Measurements from ENCODE around the gene CORO6. TPM values are rescaled to one million over a fixed set of nuclear protein-coding genes. Genes with fewer than 3 reads are reported as not detected.

The CORO6 gene
- total RNA-seq, 3 donors from 2014 or later, result 6.6 to 21.3 (median 16.8) TPM

DNA sequence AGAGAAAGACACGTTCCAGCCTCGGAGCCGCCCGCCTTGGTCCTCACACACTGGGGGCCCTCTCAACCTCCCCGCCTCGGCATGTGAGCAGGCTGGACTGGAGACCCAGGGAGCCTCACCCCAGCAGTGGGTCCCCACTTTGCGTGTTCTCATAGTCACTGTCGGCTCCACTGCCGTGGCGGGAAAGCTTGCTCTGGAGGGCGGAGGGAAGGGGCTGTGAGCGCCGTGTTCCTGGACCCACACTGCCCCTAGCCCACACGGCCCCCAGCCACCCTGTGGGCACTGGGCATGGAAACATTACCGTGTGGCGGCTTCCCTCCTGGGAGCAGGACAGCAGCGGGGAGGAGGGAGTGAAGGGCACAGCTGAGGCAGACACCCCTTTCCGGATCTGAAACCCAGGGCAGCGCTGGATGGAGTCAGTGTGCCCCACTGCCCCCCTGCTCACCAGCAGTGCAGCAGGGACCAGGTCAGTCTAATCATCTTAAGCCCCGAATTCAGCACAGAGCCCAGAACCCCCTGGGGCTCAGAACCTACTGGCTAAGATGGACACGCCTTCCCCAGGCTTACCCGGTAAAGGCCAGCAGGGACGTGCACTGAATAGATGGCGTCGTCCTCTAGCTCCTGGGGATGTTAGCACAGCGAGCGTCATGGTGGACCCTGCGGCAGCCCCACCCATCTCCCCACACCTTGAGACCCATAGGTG, 47.0 kb downstream of the CORO6 start:
- H3K36me3 ChIP-seq, result peaks cover 17% of the 10 kb centered on the region
- TF ChIP-seq, protein P1, sequence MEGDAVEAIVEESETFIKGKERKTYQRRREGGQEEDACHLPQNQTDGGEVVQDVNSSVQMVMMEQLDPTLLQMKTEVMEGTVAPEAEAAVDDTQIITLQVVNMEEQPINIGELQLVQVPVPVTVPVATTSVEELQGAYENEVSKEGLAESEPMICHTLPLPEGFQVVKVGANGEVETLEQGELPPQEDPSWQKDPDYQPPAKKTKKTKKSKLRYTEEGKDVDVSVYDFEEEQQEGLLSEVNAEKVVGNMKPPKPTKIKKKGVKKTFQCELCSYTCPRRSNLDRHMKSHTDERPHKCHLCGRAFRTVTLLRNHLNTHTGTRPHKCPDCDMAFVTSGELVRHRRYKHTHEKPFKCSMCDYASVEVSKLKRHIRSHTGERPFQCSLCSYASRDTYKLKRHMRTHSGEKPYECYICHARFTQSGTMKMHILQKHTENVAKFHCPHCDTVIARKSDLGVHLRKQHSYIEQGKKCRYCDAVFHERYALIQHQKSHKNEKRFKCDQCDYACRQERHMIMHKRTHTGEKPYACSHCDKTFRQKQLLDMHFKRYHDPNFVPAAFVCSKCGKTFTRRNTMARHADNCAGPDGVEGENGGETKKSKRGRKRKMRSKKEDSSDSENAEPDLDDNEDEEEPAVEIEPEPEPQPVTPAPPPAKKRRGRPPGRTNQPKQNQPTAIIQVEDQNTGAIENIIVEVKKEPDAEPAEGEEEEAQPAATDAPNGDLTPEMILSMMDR (IDR thresholded peaks at IDR 0.05), result no peak
- TF ChIP-seq POLR2AphosphoS5 (IDR thresholded peaks at IDR 0.05) (no peak), POLR2A (IDR thresholded peaks at IDR 0.05) (no peak)
- H3K27me3 ChIP-seq, result no peaks in the 10 kb centered on the region
- intact Hi-C loops (cut with DNase I; ENCODE audit: low total_unique reads), result no loop called here
- no peak for DNase-seq (ENCODE audit: low spot score in 2 of 2)
- no peak overlapping the region for H3K27ac ChIP-seq
- peaks cover 3 to 4% of the 10 kb centered on the region in 2 donors for H3K4me1 ChIP-seq
- H3K9me3 ChIP-seq, result no peaks in the 10 kb centered on the region
- H3K4me3 ChIP-seq, result no peak overlapping the region

DNA sequence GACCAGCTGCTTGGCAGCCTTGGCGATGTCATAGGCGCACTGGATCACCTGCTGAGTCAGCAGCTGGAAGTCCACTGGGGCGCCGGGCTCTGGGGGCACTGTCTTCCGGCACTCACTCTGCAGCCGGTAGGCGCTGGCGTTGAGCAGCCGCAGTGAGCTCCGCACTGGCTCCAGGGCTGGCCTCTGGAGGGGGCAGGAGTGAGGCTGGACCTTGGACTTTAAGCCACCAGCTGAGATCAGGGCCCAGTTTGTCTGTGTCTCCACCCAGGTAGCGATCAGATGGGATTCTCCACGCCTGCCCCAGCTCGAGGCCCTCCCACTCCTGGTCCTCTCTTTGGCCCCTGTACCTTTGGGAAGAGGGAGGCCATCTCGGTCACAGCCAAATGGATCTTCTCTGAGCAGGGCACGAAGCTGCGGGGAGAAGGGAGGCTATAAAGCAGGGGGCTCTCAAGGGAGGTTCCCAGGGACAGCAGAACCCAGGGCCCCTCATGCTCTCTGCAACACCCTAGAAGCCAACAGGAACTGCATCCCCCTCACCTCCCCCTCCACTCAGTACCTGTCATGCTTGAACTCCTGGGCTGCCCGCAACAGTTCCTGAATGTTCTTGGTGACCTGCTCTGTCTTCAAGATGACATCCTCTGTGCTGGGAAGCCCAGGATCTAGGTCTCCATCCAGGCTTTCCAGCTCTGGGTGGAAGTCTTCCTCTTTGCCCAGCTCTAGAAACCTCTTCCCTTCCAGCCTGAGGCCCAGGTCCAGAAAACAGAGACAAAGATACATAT, 47.8 kb downstream of the CORO6 start:
- TF ChIP-seq POLR2A (IDR thresholded peaks at IDR 0.05), result no peak
- TF ChIP-seq, protein P1 (IDR thresholded peaks at IDR 0.05), result no peak
- no peak for TF ChIP-seq POLR2AphosphoS5 (IDR thresholded peaks at IDR 0.05)
- peaks cover 17% of the 10 kb centered on the region for H3K36me3 ChIP-seq
- peak in 1 of 2 donors; percentile 45 for DNase-seq (ENCODE audit: low spot score in 2 of 2)

DNA sequence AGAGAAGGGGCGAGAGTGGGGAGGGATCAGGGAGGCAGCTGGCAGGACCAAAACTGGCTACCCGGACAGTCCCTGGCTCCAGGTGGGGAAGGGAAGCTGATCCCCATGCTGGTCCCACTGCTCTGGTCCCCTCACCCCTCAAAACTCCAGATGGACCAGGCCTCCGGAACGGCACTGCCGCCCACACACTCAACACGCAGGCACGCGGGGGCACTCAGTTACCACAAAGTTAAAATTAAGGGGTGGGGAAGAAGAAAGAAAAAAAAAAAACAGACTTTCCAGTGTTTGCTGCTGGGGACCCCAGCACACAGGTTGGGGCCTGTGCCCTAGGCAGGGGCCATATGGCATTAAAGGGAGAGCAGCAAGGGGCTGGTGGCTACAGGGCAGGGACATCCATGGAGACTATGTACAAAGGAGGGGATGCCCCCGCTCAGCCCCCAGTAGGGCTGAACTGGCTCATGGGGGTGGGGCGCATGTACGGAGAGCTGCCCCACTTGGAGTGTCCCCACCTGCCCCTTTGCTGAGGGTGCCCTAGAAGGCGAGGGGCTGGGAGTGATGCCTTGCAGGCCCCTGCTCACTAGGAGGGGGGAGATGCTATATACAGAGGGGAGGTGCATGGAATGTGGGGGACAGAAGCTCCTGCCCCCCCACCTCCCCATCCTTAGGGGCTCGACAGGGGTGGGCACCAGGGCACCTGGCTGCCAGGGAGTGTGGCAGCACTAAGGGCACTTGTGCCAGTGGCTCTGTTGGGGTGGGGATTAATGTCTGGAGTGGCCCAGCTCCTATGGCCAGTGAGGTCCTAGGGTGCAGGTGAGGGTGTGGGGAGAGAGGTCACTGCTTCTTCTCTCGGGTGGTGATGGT, 48.6 kb downstream of the CORO6 start:
- no peaks in the 10 kb centered on the region for H3K9me3 ChIP-seq
- peak in 1 of 2 donors; percentile 42 for DNase-seq (ENCODE audit: low spot score in 2 of 2)
- H3K27me3 ChIP-seq, result no peaks in the 10 kb centered on the region
- no peak overlapping the region for H3K4me3 ChIP-seq
- H3K36me3 ChIP-seq, result peaks cover 17% of the 10 kb centered on the region
- TF ChIP-seq POLR2AphosphoS5 (IDR thresholded peaks at IDR 0.05), result no peak
- TF ChIP-seq, protein P1 (IDR thresholded peaks at IDR 0.05), result no peak
- intact Hi-C loops (cut with DNase I; ENCODE audit: low total_unique reads), result no loop called here
- no peak overlapping the region for H3K27ac ChIP-seq
- H3K4me1 ChIP-seq, result peaks cover 5 to 8% of the 10 kb centered on the region in 2 donors

More for the DNA sequence above, 47.8 kb downstream of the CORO6 start:
- intact Hi-C loops (cut with DNase I; ENCODE audit: low total_unique reads), result no loop called here
- Histone ChIP-seq H3K27ac (no peak overlapping the region), H3K9me3 (no peaks in the 10 kb centered on the region), H3K4me1 (peaks cover 4 to 5% of the 10 kb centered on the region in 2 donors), H3K27me3 (no peaks in the 10 kb centered on the region), H3K4me3 (no peak overlapping the region)

DNA sequence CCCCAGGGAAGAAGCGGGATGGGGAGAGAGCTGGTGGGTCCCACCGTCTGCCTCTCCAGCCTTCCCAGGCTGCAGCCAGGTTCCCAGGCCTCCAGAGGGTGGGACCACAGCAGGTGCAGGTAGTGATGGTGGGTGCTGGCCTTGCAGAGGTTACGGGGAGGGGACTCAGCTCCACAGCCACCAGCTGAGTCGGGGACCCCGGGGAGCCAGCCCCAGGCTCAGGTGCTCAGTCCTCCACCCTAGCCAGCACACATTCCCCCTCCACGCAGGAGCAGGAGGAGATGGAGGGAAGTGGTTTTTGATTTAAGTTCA, 49.2 kb downstream of the CORO6 start:
- no peak overlapping the region for H3K27ac ChIP-seq

More for the DNA sequence above, 49.2 kb downstream of the CORO6 start:
- H3K36me3 ChIP-seq, result peaks cover 17% of the 10 kb centered on the region
- no peak for TF ChIP-seq POLR2A (IDR thresholded peaks at IDR 0.05)
- TF ChIP-seq POLR2AphosphoS5 (IDR thresholded peaks at IDR 0.05), result no peak
- TF ChIP-seq, protein P1 (IDR thresholded peaks at IDR 0.05), result no peak
- intact Hi-C loops (cut with DNase I; ENCODE audit: low total_unique reads), result no loop called here
- peak in 1 of 2 donors; percentile 22 for DNase-seq (ENCODE audit: low spot score in 2 of 2)
- no peaks in the 10 kb centered on the region for H3K27me3 ChIP-seq
- H3K9me3 ChIP-seq, result no peaks in the 10 kb centered on the region
- H3K4me1 ChIP-seq, result peaks cover 5 to 8% of the 10 kb centered on the region in 2 donors
- no peak overlapping the region for H3K4me3 ChIP-seq

Data from breast epithelium (tissue), 4 donors.